ENCODE data around the gene FADS2. TPM values are rescaled to one million over a fixed set of nuclear protein-coding genes. Genes with fewer than 3 reads are reported as not detected.
"Not testable (repeated sequence)": the region's sequence is repeated elsewhere in the genome, so short reads cannot be mapped to it uniquely, and the experiment has no call there.

Gene FADS2
- polyA plus RNA-seq, 1 donor from 2014 or later, result 145 TPM

DNA sequence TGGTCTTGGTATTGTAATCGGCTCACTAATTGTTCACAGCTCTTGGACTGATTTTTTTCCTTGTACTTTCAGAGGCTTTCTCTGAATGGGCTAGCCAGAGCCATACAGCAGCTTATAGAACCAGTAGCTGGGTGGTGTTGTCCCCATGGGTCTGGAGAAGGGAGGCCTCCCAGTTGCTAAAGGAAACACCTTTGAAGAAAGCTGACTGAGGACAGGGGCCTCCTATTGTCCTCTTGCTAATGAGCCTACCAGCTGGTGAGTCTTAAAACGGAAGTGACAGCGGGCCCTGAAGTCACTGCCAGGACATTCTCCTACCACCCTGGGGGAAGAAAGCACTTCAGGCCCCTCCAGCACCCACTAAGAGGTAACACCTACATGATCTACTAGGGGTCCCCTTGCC lies 53.3 kb downstream of the FADS2 start:
- no peak overlapping the region for H2AFZ ChIP-seq (ENCODE audit: low read depth, low read length)
- no peak overlapping the region for H3K27ac ChIP-seq (ENCODE audit: low read length)
- no peaks in the 10 kb centered on the region for H3K79me2 ChIP-seq (replicated peaks; ENCODE audit: insufficient read depth, low read length)
- no peaks in the 10 kb centered on the region for H4K20me1 ChIP-seq (ENCODE audit: insufficient read depth)
- no peak overlapping the region for H3K9ac ChIP-seq (ENCODE audit: low read length)
- no peak overlapping the region for H3K4me2 ChIP-seq (ENCODE audit: low read length)
- H3K9me2 ChIP-seq (ENCODE audit: insufficient read depth, low read length), result no peaks in the 10 kb centered on the region
- TF ChIP-seq EZH2 (IDR thresholded peaks at IDR 0.05; ENCODE audit: borderline replicate concordance, insufficient read depth, low read length, poor library complexity, severe bottlenecking) (no peak), RAD21 (conservative IDR thresholded peaks at IDR 0.05) (no peak), CTCF (IDR thresholded peaks at IDR 0.05; ENCODE audit: poor library complexity, severe bottlenecking) (no peak), MXI1 (conservative IDR thresholded peaks at IDR 0.05; ENCODE audit: poor library complexity, severe bottlenecking) (no peak), TAF1 (IDR thresholded peaks at IDR 0.05; ENCODE audit: low read depth) (no peak), SMC3 (conservative IDR thresholded peaks at IDR 0.05; ENCODE audit: poor library complexity) (no peak), POLR2AphosphoS5 (IDR thresholded peaks at IDR 0.05) (no peak), EP300 (conservative IDR thresholded peaks at IDR 0.05; ENCODE audit: poor library complexity, severe bottlenecking) (no peak), REST (IDR thresholded peaks at IDR 0.05; ENCODE audit: borderline replicate concordance) (no peak)
- no peaks in the 10 kb centered on the region for H3K27me3 ChIP-seq (ENCODE audit: insufficient read depth, low read depth, low read length)
- no peaks in the 10 kb centered on the region for H3F3A ChIP-seq (ENCODE audit: insufficient read depth, low read length, poor library complexity, severe bottlenecking)
- no peaks in the 10 kb centered on the region for H3K9me3 ChIP-seq (ENCODE audit: low read length)
- H3K36me3 ChIP-seq (ENCODE audit: insufficient read depth, low read length), result no peaks in the 10 kb centered on the region
- no peak overlapping the region for H3K4me3 ChIP-seq (ENCODE audit: low read length)

GRCh38 chr11:61882267-61882666 lies 54.2 kb downstream of the FADS2 start:
- not testable (repeated sequence) for H3K27me3 ChIP-seq (ENCODE audit: insufficient read depth, low read depth, low read length); H3K4me3 ChIP-seq (ENCODE audit: low read length); H3K9me2 ChIP-seq (ENCODE audit: insufficient read depth, low read length); H2AFZ ChIP-seq (ENCODE audit: low read depth, low read length); H3K9ac ChIP-seq (ENCODE audit: low read length); H3K79me2 ChIP-seq (replicated peaks; ENCODE audit: insufficient read depth, low read length); H3K36me3 ChIP-seq (ENCODE audit: insufficient read depth, low read length); H4K20me1 ChIP-seq (ENCODE audit: insufficient read depth); H3K27ac ChIP-seq (ENCODE audit: low read length); H3K4me2 ChIP-seq (ENCODE audit: low read length); H3F3A ChIP-seq (ENCODE audit: insufficient read depth, low read length, poor library complexity, severe bottlenecking); H3K9me3 ChIP-seq (ENCODE audit: low read length)

GRCh38 chr11:61882879-61883278 lies 54.8 kb downstream of the FADS2 start:
- Histone ChIP-seq H3K27me3 (ENCODE audit: insufficient read depth, low read depth, low read length) (no peaks in the 10 kb centered on the region), H3K9me2 (ENCODE audit: insufficient read depth, low read length) (no peaks in the 10 kb centered on the region), H3K36me3 (ENCODE audit: insufficient read depth, low read length) (no peaks in the 10 kb centered on the region), H3K27ac (ENCODE audit: low read length) (no peak overlapping the region), H3K9me3 (ENCODE audit: low read length) (no peaks in the 10 kb centered on the region), H3F3A (ENCODE audit: insufficient read depth, low read length, poor library complexity, severe bottlenecking) (no peaks in the 10 kb centered on the region), H3K9ac (ENCODE audit: low read length) (no peak overlapping the region), H3K4me3 (ENCODE audit: low read length) (no peak overlapping the region), H3K79me2 (replicated peaks; ENCODE audit: insufficient read depth, low read length) (no peaks in the 10 kb centered on the region), H4K20me1 (ENCODE audit: insufficient read depth) (no peaks in the 10 kb centered on the region), H3K4me2 (ENCODE audit: low read length) (no peak overlapping the region), H2AFZ (ENCODE audit: low read depth, low read length) (no peak overlapping the region)
- no peak for TF ChIP-seq EZH2 (IDR thresholded peaks at IDR 0.05; ENCODE audit: borderline replicate concordance, insufficient read depth, low read length, poor library complexity, severe bottlenecking)
